Left ventricle myocardium inferior (tissue), 1 donor: ENCODE measurements around the gene SLC34A2. TPM values are rescaled to one million over a fixed set of nuclear protein-coding genes. Genes with fewer than 3 reads are reported as not detected.

Experiments
- DNase-seq: peaks from one replicate; pipeline ENCODE4 v3.0.0-alpha.2; 2020
- H3K27ac ChIP-seq: fragments of 200-600 bp; replicated peaks from 2 replicates; pipeline ENCODE4 v1.8.0; 2021
- H3K27me3 ChIP-seq: fragments of 200-600 bp; 2 replicates; pipeline ENCODE4 v1.8.0; 2021; ENCODE audit warnings: low read depth
- H3K36me3 ChIP-seq: fragments of 200-600 bp; 2 replicates; pipeline ENCODE4 v1.8.0; 2021
- H3K4me1 ChIP-seq: fragments of 200-600 bp; 2 replicates; pipeline ENCODE4 v1.8.0; 2021
- H3K4me3 ChIP-seq: fragments of 200-600 bp; 2 replicates; pipeline ENCODE4 v1.8.0; 2021; ENCODE audit warnings: mild to moderate bottlenecking, moderate library complexity
- H3K9me3 ChIP-seq: fragments of 200-600 bp; replicated peaks from 2 replicates; pipeline ENCODE4 v1.8.0; 2021
- CTCF ChIP-seq: fragments of 200-600 bp; IDR thresholded peaks from 2 replicates; pipeline ENCODE4 v1.8.0; 2021; ENCODE audit warnings: antibody characterized with exemption, mild to moderate bottlenecking, borderline replicate concordance
- intact Hi-C: fragments of 100-400 bp; cut with micrococcal nuclease; formaldehyde crosslinking; loops from one replicate; pipeline ENCODE4 v1.11.0; 2022
- total RNA-seq: library from RNA; stranded (reverse); fragmentation: NEBNext Ultra II Directional; extraction: Animal tissue kit (Norgen Biotek cat#: 25700); gene quantifications from one replicate; pipeline ENCODE4 v1.2.1, GENCODE V29; 2021
- donor health status: DM: no; HTN: yes; CAD: no; lungs with severe emphysema.

The SLC34A2 gene
- total RNA-seq, 1 donor from 2014 or later: not detected

- intact Hi-C loops: no loop called here
- H3K9me3 ChIP-seq: peaks cover 28% of the 10 kb centered on the region
- DNase-seq: no peak
- H3K4me1 ChIP-seq: no peaks in the 10 kb centered on the region
- no peak overlapping the region for H3K4me3 ChIP-seq
- H3K27ac ChIP-seq: no peak overlapping the region
- TF ChIP-seq CTCF: no peak
- H3K27me3 ChIP-seq: no peaks in the 10 kb centered on the region
- H3K36me3 ChIP-seq: no peaks in the 10 kb centered on the region
Measured at GRCh38 chr4:25694466-25694865, 38.8 kb downstream of the SLC34A2 start.

DNA sequence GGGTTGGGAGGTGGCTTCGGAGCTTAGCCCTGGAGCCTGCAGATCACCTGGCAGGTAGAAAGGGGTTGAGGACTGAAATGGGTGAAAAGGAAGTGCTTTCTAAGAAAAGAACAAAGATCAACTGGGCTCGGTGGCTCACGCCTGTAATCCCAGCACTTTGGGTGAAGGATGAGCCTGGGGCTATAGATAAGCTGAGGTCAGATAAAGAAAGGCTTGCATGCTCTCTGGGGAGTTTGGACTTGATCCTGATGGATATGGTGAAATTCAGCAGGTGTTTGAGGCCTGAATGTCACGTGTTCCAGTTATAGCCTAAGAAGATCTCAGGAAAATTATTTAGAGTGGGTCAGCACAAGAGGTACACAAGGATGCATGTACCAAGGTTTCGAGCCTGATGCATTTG, 40.8 kb downstream of the SLC34A2 start:
- intact Hi-C loops: no loop called here
- Histone ChIP-seq H3K27ac (no peak overlapping the region), H3K4me3 (no peak overlapping the region), H3K36me3 (no peaks in the 10 kb centered on the region), H3K4me1 (no peaks in the 10 kb centered on the region), H3K9me3 (peaks cover 12% of the 10 kb centered on the region), H3K27me3 (no peaks in the 10 kb centered on the region)
- DNase-seq: no peak
- TF ChIP-seq CTCF: no peak

DNA sequence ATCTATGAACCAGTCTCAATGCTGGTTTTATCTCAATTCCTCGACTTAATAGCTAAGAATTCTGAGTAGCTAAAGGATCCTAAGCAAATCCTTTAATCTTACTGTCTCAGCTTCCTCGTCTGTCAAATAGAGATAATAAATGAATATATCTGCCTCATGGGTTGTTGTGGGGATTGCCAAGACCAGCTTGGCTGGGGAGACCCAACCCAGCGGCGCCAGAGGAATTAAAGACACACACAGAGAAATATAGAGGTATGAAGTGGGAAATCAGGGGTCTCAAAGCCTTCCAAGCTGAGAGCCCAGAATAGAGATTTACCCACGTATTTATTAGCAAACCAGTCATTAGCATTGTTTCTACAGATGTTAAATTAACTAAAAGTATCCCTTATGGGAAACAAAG, 41.9 kb downstream of the SLC34A2 start:
- Histone ChIP-seq H3K4me3 (no peak overlapping the region), H3K4me1 (no peaks in the 10 kb centered on the region), H3K36me3 (no peaks in the 10 kb centered on the region), H3K27me3 (no peaks in the 10 kb centered on the region), H3K27ac (no peak overlapping the region), H3K9me3 (peaks cover 1% of the 10 kb centered on the region)
- no peak for TF ChIP-seq CTCF
- intact Hi-C loops: no loop called here
- no peak for DNase-seq

GRCh38 chr4:25700661-25701060, 45.0 kb downstream of the SLC34A2 start:
- Histone ChIP-seq H3K4me3 (no peak overlapping the region), H3K9me3 (peaks cover 4% of the 10 kb centered on the region), H3K27ac (no peak overlapping the region), H3K27me3 (no peaks in the 10 kb centered on the region), H3K4me1 (peaks cover 8% of the 10 kb centered on the region), H3K36me3 (no peaks in the 10 kb centered on the region)
- no peak for TF ChIP-seq CTCF
- no peak for DNase-seq
- intact Hi-C loops: no loop called here

DNA sequence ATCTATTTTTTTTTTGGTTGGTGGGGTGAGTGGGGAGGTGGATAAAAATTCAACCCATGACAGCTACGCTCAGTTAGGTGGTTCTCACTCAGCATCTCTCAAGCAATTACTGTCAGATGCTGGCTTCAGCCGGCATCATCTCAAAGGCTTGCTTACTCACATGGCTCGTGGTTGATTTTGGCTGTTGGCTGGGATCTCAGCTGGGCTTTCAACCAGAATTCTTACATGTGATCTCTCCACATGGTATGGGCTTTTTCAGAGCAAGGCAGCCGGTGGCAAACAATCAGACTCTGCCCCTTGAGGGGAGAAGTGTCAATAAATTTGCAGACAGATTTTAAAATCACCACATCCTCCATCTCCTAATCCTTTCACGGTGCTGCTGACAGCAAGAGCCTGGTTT, 47.2 kb downstream of the SLC34A2 start:
- TF ChIP-seq CTCF: peak; percentile 15
- Histone ChIP-seq H3K9me3 (peaks cover 4% of the 10 kb centered on the region), H3K27ac (peak overlapping the region; percentile 17), H3K4me3 (no peak overlapping the region), H3K27me3 (no peaks in the 10 kb centered on the region), H3K4me1 (peaks cover 8% of the 10 kb centered on the region), H3K36me3 (no peaks in the 10 kb centered on the region)
- DNase-seq: peak; percentile 40
- intact Hi-C loops: no loop called here
